GM23338 (cell line): ENCODE measurements around the gene POLE. TPM values are rescaled to one million over a fixed set of nuclear protein-coding genes. Genes with fewer than 3 reads are reported as not detected.

Experiments used
- ATAC-seq: fragments of 200-7000 bp; cut with Tn5 transposase; 3 replicates; pipeline ENCODE4 v1.9.1; 2020
- DNase-seq: peaks from one replicate; pipeline ENCODE4 v3.0.0-alpha.2; 2015; ENCODE audit warnings: low spot score
- H2AFZ ChIP-seq: fragments of 200-600 bp; sonication (generic); 2 replicates; pipeline ENCODE4 v1.8.0; 2016; ENCODE audit warnings: antibody characterized with exemption, mild to moderate bottlenecking, moderate library complexity
- H3F3A ChIP-seq: fragments of 200-600 bp; sonication (generic); replicated peaks from 2 replicates; pipeline ENCODE4 v1.8.0; 2017; ENCODE audit warnings: antibody characterized with exemption, mixed run types, low read depth
- H3K27ac ChIP-seq: fragments of 200-600 bp; sonication (generic); 2 replicates; pipeline ENCODE4 v1.6.1; 2016; ENCODE audit warnings: low read depth
- H3K27me3 ChIP-seq: fragments of 200-600 bp; sonication (generic); 2 replicates; pipeline ENCODE4 v1.8.0; 2016; ENCODE audit warnings: mild to moderate bottlenecking, mixed run types, moderate library complexity; ENCODE audit not compliant: insufficient read depth
- H3K36me3 ChIP-seq: fragments of 200-600 bp; sonication (generic); 2 replicates; pipeline ENCODE4 v1.8.0; 2016; ENCODE audit warnings: mild to moderate bottlenecking; ENCODE audit not compliant: insufficient read depth
- H3K4me1 ChIP-seq: fragments of 200-600 bp; sonication (generic); 2 replicates; pipeline ENCODE4 v1.8.0; 2016; ENCODE audit warnings: mild to moderate bottlenecking, moderate library complexity; ENCODE audit not compliant: insufficient read depth
- H3K4me2 ChIP-seq: fragments of 200-600 bp; sonication (generic); 2 replicates; pipeline ENCODE4 v1.7.1; 2017; ENCODE audit warnings: mixed run types
- H3K4me3 ChIP-seq: fragments of 200-600 bp; sonication (generic); 2 replicates; pipeline ENCODE4 v1.6.1; 2016; ENCODE audit warnings: mixed run types
- H3K79me2 ChIP-seq: fragments of 200-600 bp; sonication (generic); replicated peaks from 2 replicates; pipeline ENCODE4 v1.8.0; 2017; ENCODE audit warnings: mild to moderate bottlenecking; ENCODE audit not compliant: insufficient read depth
- H3K9me2 ChIP-seq: fragments of 200-600 bp; sonication (generic); 2 replicates; pipeline ENCODE4 v1.8.0; 2017; ENCODE audit not compliant: insufficient read depth
- H4K20me1 ChIP-seq: fragments of 200-600 bp; sonication (generic); replicated peaks from 2 replicates; pipeline ENCODE4 v1.8.0; 2017; ENCODE audit warnings: mild to moderate bottlenecking; ENCODE audit not compliant: insufficient read depth
- H3K27ac Mint-ChIP-seq: 2 replicates; pipeline ENCODE4 v1.8.0; 2020; ENCODE audit warnings: inconsistent platforms, mild to moderate bottlenecking, moderate library complexity, mixed read lengths
- H3K27me3 Mint-ChIP-seq: 3 replicates; pipeline ENCODE4 v1.8.0; 2022; ENCODE audit warnings: low read depth, mild to moderate bottlenecking, moderate library complexity, mixed read lengths, inconsistent platforms; ENCODE audit not compliant: insufficient read depth, poor library complexity
- H3K36me3 Mint-ChIP-seq: 3 replicates; pipeline ENCODE4 v1.8.0; 2021; ENCODE audit warnings: low read depth, mild to moderate bottlenecking, inconsistent platforms, moderate library complexity, mixed read lengths
- H3K4me1 Mint-ChIP-seq: 3 replicates; pipeline ENCODE4 v1.8.0; 2020; ENCODE audit warnings: mild to moderate bottlenecking, inconsistent platforms, mixed read lengths
- H3K4me3 Mint-ChIP-seq: 3 replicates; pipeline ENCODE4 v1.8.0; 2021; ENCODE audit warnings: moderate library complexity, mild to moderate bottlenecking, inconsistent platforms, mixed read lengths
- H3K9me3 Mint-ChIP-seq: 3 replicates; pipeline ENCODE4 v1.8.0; 2020; ENCODE audit warnings: moderate library complexity, mild to moderate bottlenecking, inconsistent platforms, mixed read lengths
- ETS1 ChIP-seq: IDR thresholded peaks from 2 replicates; pipeline ENCODE4 v1.6.1; 2016; ENCODE audit warnings: antibody characterized with exemption
- EZH2 ChIP-seq: fragments of 200-600 bp; sonication (generic); IDR thresholded peaks from one replicate; pipeline ENCODE4 v1.8.0; 2017; ENCODE audit warnings: antibody characterized with exemption, mild to moderate bottlenecking, low read depth; ENCODE audit not compliant: unreplicated experiment
- JUNB ChIP-seq: IDR thresholded peaks from one replicate; pipeline ENCODE4 v1.6.1; 2016; ENCODE audit warnings: antibody characterized with exemption; ENCODE audit not compliant: unreplicated experiment
- NANOG ChIP-seq: IDR thresholded peaks from 2 replicates; pipeline ENCODE4 v1.6.1; 2016; ENCODE audit warnings: antibody characterized with exemption, borderline replicate concordance
- POLR2AphosphoS5 ChIP-seq: IDR thresholded peaks from 2 replicates; pipeline ENCODE4 v1.6.1; 2016; ENCODE audit warnings: antibody characterized with exemption, low read depth
- STAT1 ChIP-seq: IDR thresholded peaks from one replicate; pipeline ENCODE4 v1.6.1; 2016; ENCODE audit warnings: antibody characterized with exemption; ENCODE audit not compliant: unreplicated experiment
- ZNF462 ChIP-seq: fragments of 250-450 bp; sonication (Bioruptor Pico); IDR thresholded peaks from 2 replicates; pipeline ENCODE4 v1.5.0; 2020; ENCODE audit warnings: mild to moderate bottlenecking, moderate library complexity
- polyA plus RNA-seq: library from polyadenylated mRNA; unstranded; fragments of >200 nt; fragmentation: Nextera tagmentation; extraction: Ambion mirVana; gene quantifications from 2 replicates; pipeline ENCODE4 v1.2.1, GENCODE V29; 2016
- total RNA-seq: library from RNA; depleted of rRNA; stranded (reverse); fragments of >200 nt; shearing (Covaris generic); gene quantifications from 2 replicates; pipeline ENCODE4 v1.2.3, GENCODE V29; 2014

The POLE gene
- total and polyA plus RNA-seq, 2 experiments from 2014 or later, result 33.6 to 125 TPM

- TF ChIP-seq ETS1, result no peak
- no peak for TF ChIP-seq NANOG
- TF ChIP-seq ZNF462 (CRISPR knock-in tag), result no peak
Measured at GRCh38 chr12:132710043-132710404, 22.9 kb upstream of the POLE start (continued).

GRCh38 chr12:132708150-132708549, 21.0 kb upstream of the POLE start:
- Histone ChIP-seq H3K27me3 (no peaks in the 10 kb centered on the region), H3F3A (peaks cover 17% of the 10 kb centered on the region), H4K20me1 (peaks cover 16% of the 10 kb centered on the region), H3K4me1 (peaks cover 9% of the 10 kb centered on the region; the same call in 1 of the 2 replicates), H2AFZ (no peak overlapping the region), H3K27ac (no peak overlapping the region), H3K9me2 (no peaks in the 10 kb centered on the region), H3K36me3 (no peaks in the 10 kb centered on the region; the same call in 1 of the 2 replicates), H3K79me2 (peaks cover 20% of the 10 kb centered on the region), H3K4me2 (no peak overlapping the region), H3K4me3 (no peak overlapping the region)
- Mint-ChIP-seq H3K27me3 (peaks cover 20% of the 10 kb centered on the region), H3K4me1 (peaks cover 15% of the 10 kb centered on the region), H3K9me3 (peaks cover 13% of the 10 kb centered on the region), H3K36me3 (peaks cover 26% of the 10 kb centered on the region), H3K27ac (no peak overlapping the region), H3K4me3 (no peak overlapping the region)
- ATAC-seq (no peak), DNase-seq (no peak)
- TF ChIP-seq EZH2, result no peak
- no peak for TF ChIP-seq ZNF462 (CRISPR knock-in tag)
- no peak for TF ChIP-seq STAT1
- no peak for TF ChIP-seq POLR2AphosphoS5
- TF ChIP-seq JUNB, result no peak
- TF ChIP-seq ETS1, result no peak
- TF ChIP-seq NANOG, result no peak
